ENCODE results near the gene CGREF1.

GRCh38 chr2:27087823-27088410 lies 31.0 kb downstream of the CGREF1 start:
- TF ChIP-seq ZNF670 (tag by site-specific recombination; IDR thresholded peaks at IDR 0.05; ENCODE audit: low read depth) (no peak), ZNF23 (tag by site-specific recombination; IDR thresholded peaks at IDR 0.05; ENCODE audit: borderline replicate concordance) (no peak)
- TF ChIP-seq, protein P1, sequence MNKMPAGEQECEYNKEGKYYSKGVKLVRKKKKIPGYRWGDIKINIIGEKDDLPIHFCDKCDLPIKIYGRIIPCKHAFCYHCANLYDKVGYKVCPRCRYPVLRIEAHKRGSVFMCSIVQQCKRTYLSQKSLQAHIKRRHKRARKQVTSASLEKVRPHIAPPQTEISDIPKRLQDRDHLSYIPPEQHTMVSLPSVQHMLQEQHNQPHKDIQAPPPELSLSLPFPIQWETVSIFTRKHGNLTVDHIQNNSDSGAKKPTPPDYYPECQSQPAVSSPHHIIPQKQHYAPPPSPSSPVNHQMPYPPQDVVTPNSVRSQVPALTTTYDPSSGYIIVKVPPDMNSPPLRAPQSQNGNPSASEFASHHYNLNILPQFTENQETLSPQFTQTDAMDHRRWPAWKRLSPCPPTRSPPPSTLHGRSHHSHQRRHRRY (tag by site-specific recombination; IDR thresholded peaks at IDR 0.05) = no peak

All from HEK293 (cell line).